HG02642 (cell line): ENCODE measurements around the gene PAPOLG.
"Not testable (repeated sequence)": the region's sequence is repeated elsewhere in the genome, so short reads cannot be mapped to it uniquely, and the experiment has no call there.

Experiments used
- ATAC-seq: cut with Tn5 transposase; IDR thresholded peaks from one replicate; pipeline ENCODE4 v1.9.1; 2021; ENCODE audit warnings: mild to moderate bottlenecking; ENCODE audit not compliant: unreplicated experiment, poor library complexity

The PAPOLG gene

GRCh38 chr2:60766283-60766682 is 10.2 kb downstream of the PAPOLG start:
- ATAC-seq = no peak

- ATAC-seq = no peak
These were observed 15.4 kb downstream of the PAPOLG start for GRCh38 chr2:60771508-60771907.

- ATAC-seq = no peak
These were observed 19.1 kb downstream of the PAPOLG start for GRCh38 chr2:60775048-60775639.

GRCh38 chr2:60778352-60778751 is 22.3 kb downstream of the PAPOLG start:
- no peak for ATAC-seq

GRCh38 chr2:60779426-60779825 is 23.4 kb downstream of the PAPOLG start:
- no peak for ATAC-seq

- no peak for ATAC-seq
These were observed 24.7 kb downstream of the PAPOLG start for GRCh38 chr2:60780721-60781120.

- no peak for ATAC-seq
These were observed 37.1 kb downstream of the PAPOLG start for GRCh38 chr2:60793169-60793568.

- no peak for ATAC-seq
These were observed 38.3 kb downstream of the PAPOLG start for GRCh38 chr2:60794271-60794863.

GRCh38 chr2:60796573-60797509 is 40.8 kb downstream of the PAPOLG start:
- no peak for ATAC-seq

- ATAC-seq = no peak
These were observed 48.4 kb downstream of the PAPOLG start for GRCh38 chr2:60804473-60804872.

- no peak for ATAC-seq
These were observed 50.5 kb downstream of the PAPOLG start for GRCh38 chr2:60806595-60806987.

GRCh38 chr2:60806988-60807681 is 51.1 kb downstream of the PAPOLG start:
- peak; percentile 85 for ATAC-seq

- no peak for ATAC-seq
These were observed 52.3 kb downstream of the PAPOLG start for GRCh38 chr2:60808330-60808801.

GRCh38 chr2:60811491-60812375 is 55.7 kb downstream of the PAPOLG start:
- no peak for ATAC-seq

GRCh38 chr2:60817191-60817590 is 61.1 kb downstream of the PAPOLG start:
- ATAC-seq = not testable (repeated sequence)

- ATAC-seq = no peak
These were observed 62.2 kb downstream of the PAPOLG start for GRCh38 chr2:60818272-60818671.

GRCh38 chr2:60819155-60819862 is 63.2 kb downstream of the PAPOLG start:
- no peak for ATAC-seq

GRCh38 chr2:60819936-60820335 is 63.9 kb downstream of the PAPOLG start:
- no peak for ATAC-seq
